Chondrocyte (in vitro differentiated cells): Measurements from ENCODE around the gene SLC22A9. TPM values are rescaled to one million over a fixed set of nuclear protein-coding genes. Genes with fewer than 3 reads are reported as not detected.

Experiments
- DNase-seq: peaks from one replicate; pipeline ENCODE4 v3.0.0; 2021; ENCODE audit warnings: mixed read lengths, low spot score
- H3K27ac Mint-ChIP-seq: one replicate; pipeline ENCODE4 v1.8.0; 2021; ENCODE audit warnings: mild to moderate bottlenecking, moderate library complexity, mixed read lengths; ENCODE audit not compliant: unreplicated experiment
- H3K27me3 Mint-ChIP-seq: 2 replicates; pipeline ENCODE4 v1.8.0; 2021; ENCODE audit warnings: low read depth, mixed read lengths
- H3K36me3 Mint-ChIP-seq: 2 replicates; pipeline ENCODE4 v1.8.0; 2021; ENCODE audit warnings: low read depth, mixed read lengths
- H3K4me1 Mint-ChIP-seq: 2 replicates; pipeline ENCODE4 v1.8.0; 2021; ENCODE audit warnings: low read depth, mild to moderate bottlenecking, mixed read lengths
- H3K4me3 Mint-ChIP-seq: one replicate; pipeline ENCODE4 v1.8.0; 2021; ENCODE audit warnings: mild to moderate bottlenecking, moderate library complexity, mixed read lengths; ENCODE audit not compliant: unreplicated experiment
- H3K9me3 Mint-ChIP-seq: 2 replicates; pipeline ENCODE4 v1.8.0; 2021; ENCODE audit warnings: low read depth, mixed read lengths
- total RNA-seq: library from RNA; stranded (reverse); gene quantifications from 3 replicates; pipeline ENCODE4 v1.2.1, GENCODE V29; 2021
- TF ChIP-seq, protein P1 (sequence below): fragments of 200-600 bp; sonication (generic); IDR thresholded peaks from 2 replicates; pipeline ENCODE4 v1.5.0; 2021; ENCODE audit warnings: antibody characterized with exemption, mild to moderate bottlenecking, moderate library complexity

The SLC22A9 gene
- total RNA-seq, 1 donor from 2014 or later, result not detected

DNA sequence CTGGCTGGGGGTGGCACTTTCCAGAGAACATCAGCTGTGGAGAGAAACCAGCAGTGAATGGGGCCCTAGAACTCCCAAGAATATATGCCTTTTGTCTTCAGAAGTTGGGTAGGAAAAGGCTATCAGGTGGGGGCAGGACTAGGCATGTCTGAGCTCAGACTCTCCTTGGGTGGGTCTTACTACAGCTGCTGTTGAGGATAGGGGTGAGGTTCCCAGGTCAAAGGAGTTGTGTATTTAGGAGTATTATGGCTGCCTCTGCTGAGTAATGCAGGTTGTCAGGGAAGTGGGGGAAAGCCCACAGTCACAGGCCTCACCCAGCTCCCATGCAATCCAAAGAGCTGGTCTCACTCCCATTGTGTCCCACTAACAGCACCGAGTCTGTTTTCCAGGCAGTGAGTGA lies 26.1 kb downstream of the SLC22A9 start:
- TF ChIP-seq, protein P1, sequence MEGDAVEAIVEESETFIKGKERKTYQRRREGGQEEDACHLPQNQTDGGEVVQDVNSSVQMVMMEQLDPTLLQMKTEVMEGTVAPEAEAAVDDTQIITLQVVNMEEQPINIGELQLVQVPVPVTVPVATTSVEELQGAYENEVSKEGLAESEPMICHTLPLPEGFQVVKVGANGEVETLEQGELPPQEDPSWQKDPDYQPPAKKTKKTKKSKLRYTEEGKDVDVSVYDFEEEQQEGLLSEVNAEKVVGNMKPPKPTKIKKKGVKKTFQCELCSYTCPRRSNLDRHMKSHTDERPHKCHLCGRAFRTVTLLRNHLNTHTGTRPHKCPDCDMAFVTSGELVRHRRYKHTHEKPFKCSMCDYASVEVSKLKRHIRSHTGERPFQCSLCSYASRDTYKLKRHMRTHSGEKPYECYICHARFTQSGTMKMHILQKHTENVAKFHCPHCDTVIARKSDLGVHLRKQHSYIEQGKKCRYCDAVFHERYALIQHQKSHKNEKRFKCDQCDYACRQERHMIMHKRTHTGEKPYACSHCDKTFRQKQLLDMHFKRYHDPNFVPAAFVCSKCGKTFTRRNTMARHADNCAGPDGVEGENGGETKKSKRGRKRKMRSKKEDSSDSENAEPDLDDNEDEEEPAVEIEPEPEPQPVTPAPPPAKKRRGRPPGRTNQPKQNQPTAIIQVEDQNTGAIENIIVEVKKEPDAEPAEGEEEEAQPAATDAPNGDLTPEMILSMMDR, result no peak
- DNase-seq, result no peak
- Mint-ChIP-seq H3K27ac (no peak overlapping the region), H3K4me1 (no peaks in the 10 kb centered on the region), H3K27me3 (peaks cover 24% of the 10 kb centered on the region), H3K4me3 (no peak overlapping the region), H3K9me3 (peaks cover 3% of the 10 kb centered on the region), H3K36me3 (no peaks in the 10 kb centered on the region)

DNA sequence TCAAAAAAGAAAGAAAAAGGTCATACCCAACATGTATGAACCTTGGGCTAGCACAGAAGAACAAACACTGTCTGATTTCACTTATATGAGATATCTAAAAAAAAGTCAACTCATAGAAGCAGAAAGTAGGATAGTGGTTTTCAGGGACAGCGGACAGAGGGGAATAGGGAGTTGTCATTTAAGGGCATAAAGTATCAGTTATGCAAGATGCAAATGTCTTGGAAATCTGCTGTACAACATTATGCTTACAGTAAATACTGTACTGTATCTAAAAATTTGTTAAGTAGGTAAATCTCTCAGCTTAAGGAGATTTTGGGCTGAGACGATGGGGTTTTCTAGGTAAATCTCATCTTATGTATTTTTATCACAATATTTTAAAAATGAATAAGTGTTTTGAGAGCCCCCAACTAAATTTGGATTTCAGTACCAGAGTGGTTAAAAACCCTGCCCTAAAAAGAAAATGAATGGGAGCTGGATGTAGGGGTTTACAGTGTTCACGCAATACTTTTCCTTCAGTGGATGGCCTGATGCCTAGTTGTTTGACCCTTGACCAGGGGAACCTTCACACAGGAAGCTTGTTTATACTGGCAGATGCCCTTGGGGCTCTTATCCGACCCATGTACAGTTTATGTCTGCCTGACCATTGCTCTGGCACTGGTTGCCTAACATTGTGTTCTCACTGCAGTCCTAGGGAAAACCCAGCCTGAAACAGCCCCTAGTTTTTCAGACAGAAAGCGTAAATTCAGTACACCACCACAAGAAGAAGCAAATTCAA lies 34.8 kb downstream of the SLC22A9 start:
- TF ChIP-seq, protein P1, result no peak
- Mint-ChIP-seq H3K27ac (no peak overlapping the region), H3K9me3 (no peaks in the 10 kb centered on the region), H3K36me3 (no peaks in the 10 kb centered on the region), H3K27me3 (peaks cover 33% of the 10 kb centered on the region), H3K4me3 (no peak overlapping the region), H3K4me1 (no peaks in the 10 kb centered on the region)
- DNase-seq, result no peak

DNA sequence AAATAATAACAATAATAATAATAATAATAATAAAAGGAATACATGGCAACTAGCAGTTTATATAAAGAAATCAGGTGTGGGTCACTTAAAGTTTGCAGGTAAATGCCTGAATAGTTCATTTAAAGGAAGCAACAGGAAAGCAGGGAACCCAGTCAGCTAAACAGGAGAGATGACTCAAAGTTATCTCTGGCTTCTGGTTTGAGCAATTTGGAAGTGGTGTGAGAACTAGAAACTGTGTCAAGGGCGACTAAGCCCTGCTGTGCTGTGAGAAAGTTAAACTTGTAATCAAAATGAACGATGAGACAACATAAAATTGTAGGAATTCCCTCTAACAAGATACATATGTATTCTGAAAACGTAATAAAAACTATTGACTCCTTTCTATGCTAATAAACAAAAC lies 35.5 kb downstream of the SLC22A9 start:
- TF ChIP-seq, protein P1, result no peak
- H3K4me1 Mint-ChIP-seq, result no peaks in the 10 kb centered on the region

DNA sequence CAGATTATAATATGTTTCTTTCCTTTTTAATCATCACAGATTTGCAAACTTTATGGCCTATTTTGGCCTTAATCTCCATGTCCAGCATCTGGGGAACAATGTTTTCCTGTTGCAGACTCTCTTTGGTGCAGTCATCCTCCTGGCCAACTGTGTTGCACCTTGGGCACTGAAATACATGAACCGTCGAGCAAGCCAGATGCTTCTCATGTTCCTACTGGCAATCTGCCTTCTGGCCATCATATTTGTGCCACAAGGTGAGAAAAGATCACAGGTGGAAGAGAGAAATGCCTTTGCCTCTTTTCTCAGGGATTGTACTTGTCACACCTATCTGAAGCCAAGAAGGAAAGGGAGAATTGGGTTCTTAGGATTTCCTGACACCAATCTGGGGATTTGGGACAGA lies 36.9 kb downstream of the SLC22A9 start:
- no peak overlapping the region for H3K27ac Mint-ChIP-seq

More for the DNA sequence above, 35.5 kb downstream of the SLC22A9 start:
- no peak for DNase-seq
- H3K36me3 Mint-ChIP-seq, result no peaks in the 10 kb centered on the region
- no peaks in the 10 kb centered on the region for H3K9me3 Mint-ChIP-seq
- peaks cover 31% of the 10 kb centered on the region for H3K27me3 Mint-ChIP-seq
- H3K4me3 Mint-ChIP-seq, result no peak overlapping the region
- H3K27ac Mint-ChIP-seq, result no peak overlapping the region

DNA sequence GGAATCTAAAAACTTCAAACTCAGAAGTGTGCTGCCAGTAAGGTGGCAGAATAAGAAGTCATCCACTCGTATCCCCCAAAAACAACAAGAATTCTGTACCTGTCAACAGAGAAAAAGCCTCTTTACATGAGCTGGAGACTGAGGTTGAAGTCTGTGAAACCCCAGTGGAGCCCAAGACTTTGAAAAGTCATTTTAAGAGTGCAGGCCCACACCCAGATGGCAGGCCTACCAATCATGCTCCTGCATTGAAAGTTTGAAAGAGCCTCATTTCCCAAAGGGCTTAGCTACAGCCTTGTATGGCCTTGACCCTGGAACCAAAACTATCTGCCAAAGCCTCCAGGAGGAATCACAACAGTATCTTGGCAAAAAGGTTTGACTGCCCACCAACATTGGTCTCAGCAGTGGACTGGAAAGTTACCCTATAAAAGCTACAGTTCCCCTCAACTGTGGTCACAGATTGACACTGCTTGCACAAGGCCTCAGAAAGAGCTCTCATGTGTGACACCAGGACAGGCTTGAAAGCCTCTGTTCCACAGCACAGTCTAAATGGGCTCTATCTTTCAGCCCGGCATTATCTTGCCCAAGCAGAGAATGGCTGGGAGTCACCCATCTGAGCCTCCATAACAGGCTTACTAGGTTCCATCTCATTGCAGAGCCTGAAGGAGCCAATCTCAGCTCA lies 47.7 kb downstream of the SLC22A9 start:
- H3K4me3 Mint-ChIP-seq, result no peak overlapping the region
- H3K4me1 Mint-ChIP-seq, result no peaks in the 10 kb centered on the region
- peaks cover 10% of the 10 kb centered on the region for H3K27me3 Mint-ChIP-seq
- no peak overlapping the region for H3K27ac Mint-ChIP-seq
- DNase-seq, result no peak
- peaks cover 8% of the 10 kb centered on the region for H3K9me3 Mint-ChIP-seq
- TF ChIP-seq, protein P1, result no peak
- H3K36me3 Mint-ChIP-seq, result no peaks in the 10 kb centered on the region

More for the DNA sequence above, 36.9 kb downstream of the SLC22A9 start:
- DNase-seq, result no peak
- Mint-ChIP-seq H3K4me1 (no peaks in the 10 kb centered on the region), H3K9me3 (no peaks in the 10 kb centered on the region), H3K4me3 (no peak overlapping the region), H3K27me3 (peaks cover 26% of the 10 kb centered on the region), H3K36me3 (no peaks in the 10 kb centered on the region)
- TF ChIP-seq, protein P1, result no peak
